KOPT-K1 (cell line): ENCODE data around the gene DHRS7B.
"Not testable (repeated sequence)": the region's sequence is repeated elsewhere in the genome, so short reads cannot be mapped to it uniquely, and the experiment has no call there.

Experiments used
- H3K27ac ChIP-seq: fragments of 200-600 bp; sonication (generic); 2 replicates; pipeline ENCODE4 v1.5.1; 2016; ENCODE audit warnings: antibody characterized with exemption, mild to moderate bottlenecking, low read depth, low read length; ENCODE audit not compliant: poor library complexity, severe bottlenecking
- H3K36me3 ChIP-seq: fragments of 200-600 bp; sonication (generic); 2 replicates; pipeline ENCODE4 v1.5.1; 2017; ENCODE audit warnings: antibody characterized with exemption, mild to moderate bottlenecking, low read length, moderate library complexity; ENCODE audit not compliant: insufficient read depth
- H3K9me3 ChIP-seq: fragments of 200-600 bp; sonication (generic); 2 replicates; pipeline ENCODE4 v1.5.1; 2017; ENCODE audit warnings: antibody characterized with exemption, low read length, mild to moderate bottlenecking; ENCODE audit not compliant: insufficient read depth, poor library complexity, severe bottlenecking

Gene DHRS7B, protein sequence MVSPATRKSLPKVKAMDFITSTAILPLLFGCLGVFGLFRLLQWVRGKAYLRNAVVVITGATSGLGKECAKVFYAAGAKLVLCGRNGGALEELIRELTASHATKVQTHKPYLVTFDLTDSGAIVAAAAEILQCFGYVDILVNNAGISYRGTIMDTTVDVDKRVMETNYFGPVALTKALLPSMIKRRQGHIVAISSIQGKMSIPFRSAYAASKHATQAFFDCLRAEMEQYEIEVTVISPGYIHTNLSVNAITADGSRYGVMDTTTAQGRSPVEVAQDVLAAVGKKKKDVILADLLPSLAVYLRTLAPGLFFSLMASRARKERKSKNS

DNA sequence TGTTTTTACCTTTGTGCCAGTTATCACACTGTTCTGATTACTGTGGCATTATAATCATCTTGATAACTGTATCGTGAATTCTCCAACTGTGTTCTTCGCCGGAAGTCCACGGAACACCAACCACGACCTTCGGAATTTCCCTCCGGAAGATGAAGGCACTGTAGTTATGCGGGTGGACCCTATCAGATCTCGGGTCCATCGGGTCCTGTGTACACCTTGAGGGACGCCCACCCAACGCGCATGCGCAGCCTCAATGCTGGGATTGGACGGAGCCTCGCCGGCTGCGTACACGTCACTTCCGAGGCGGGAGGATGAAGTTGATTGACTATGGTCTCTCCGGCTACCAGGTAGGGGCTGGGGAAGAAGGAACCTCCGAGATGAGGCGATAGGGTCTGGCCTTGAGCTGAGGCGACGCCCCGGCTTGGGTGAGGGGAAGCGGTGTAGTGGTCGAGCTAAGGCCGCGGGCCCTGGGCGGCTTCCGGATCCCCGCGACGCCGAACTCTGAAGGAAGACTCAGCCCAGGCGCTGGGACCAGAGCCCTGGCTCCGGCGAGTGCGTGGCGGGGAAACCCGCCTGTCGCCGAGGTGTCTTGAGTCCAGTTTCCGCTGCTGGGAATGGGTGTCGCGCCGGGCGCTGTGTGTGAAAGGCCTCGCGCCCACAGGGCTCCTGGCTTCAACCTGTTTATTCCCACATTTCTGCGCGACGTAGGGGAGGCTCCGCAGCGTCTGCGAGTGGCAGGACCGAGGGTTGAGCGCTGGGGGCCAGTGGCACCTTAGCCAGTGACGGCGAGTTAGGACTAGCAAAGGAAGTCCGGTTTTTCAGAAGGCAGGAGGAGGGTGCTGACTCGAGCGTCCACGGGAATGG lies at the start of gene DHRS7B:
DHRS7B (plus strand) TSS at position 320 of the 864 bp plus-strand sequence; CDS start at position 328, 8 bp downstream.
- H3K27ac ChIP-seq, result peak within 1 kb of the TSS; percentile 74
- H3K9me3 ChIP-seq, result no peaks in the 10 kb centered on the region
- H3K36me3 ChIP-seq, result no peaks in the 10 kb centered on the region

DNA sequence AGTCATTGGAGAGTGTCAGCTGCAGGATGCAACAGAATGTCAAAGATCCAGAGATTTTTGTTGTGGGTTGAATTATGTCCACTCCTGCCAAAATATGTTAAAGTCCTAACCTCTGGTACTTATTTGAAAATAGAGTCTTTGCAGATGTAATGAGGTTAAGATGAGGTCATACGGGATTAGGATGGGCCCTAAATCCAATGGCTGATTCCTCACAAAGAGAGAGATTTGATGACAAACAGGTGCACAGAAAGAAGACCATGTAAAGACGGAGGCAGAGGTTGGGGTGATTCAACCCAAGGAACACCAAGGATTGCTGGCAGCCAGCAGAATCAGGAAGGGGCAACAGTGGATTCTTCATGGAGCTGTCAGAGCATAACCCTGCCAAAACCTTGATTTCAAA lies 49.5 kb upstream of the DHRS7B start:
- Histone ChIP-seq H3K9me3 (no peaks in the 10 kb centered on the region), H3K36me3 (no peaks in the 10 kb centered on the region), H3K27ac (no peak overlapping the region)

DNA sequence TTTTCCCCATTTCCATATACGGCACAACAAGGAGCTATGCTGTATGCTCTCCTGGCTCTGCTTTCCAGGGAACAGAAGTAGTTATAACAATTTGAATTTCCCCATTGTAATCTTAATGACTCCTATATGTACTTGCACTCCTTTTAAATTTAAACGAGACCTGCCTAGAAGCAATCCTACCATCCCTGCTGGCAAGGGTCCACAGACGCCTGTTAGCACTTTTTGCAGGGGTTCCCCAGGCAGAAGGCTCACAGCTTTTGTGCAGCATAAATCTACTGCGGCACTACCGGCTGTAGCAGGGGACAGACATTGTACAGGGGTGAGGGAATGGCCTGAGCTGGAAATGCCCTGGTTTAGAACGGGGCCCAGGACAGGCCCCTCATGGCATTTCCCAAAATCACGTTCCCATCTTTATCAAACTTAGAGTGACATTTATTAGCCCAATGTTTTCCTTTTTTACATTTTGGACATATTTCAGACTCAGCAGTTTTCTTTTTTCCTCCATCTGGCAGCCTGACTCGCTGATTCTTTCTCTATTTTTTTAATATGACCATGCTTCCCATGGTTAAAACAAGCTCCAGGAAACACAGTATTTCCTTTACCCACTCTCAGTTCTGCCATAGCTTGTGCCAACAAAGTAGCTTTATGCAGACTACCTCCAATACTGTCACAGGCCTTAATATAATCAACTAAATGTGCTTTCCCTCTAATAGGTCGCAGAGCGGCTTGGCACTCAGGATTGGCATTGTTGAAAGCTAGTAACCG lies 48.6 kb upstream of the DHRS7B start:
- Histone ChIP-seq H3K9me3 (no peaks in the 10 kb centered on the region), H3K27ac (no peak overlapping the region), H3K36me3 (no peaks in the 10 kb centered on the region)

DNA sequence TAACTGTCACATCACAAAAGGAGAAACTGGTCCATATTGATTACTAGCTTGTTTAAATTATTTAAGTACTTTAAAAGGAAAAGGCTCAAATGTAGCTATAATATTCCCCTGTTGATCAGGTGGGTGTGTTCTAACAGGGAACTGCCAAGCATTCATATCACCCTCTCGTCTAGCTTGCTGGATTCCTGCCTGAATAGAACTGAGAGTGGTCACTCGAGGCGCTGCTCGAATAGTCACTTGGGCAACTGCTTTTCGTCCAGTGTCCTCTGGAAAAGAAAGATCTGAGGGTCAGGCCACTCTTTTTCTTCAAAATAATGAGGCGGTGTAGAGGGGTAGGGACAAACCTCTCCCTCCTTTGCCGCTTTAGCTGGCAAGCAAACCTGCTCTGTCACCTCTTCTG lies 47.6 kb upstream of the DHRS7B start:
- Histone ChIP-seq H3K27ac (no peak overlapping the region), H3K36me3 (no peaks in the 10 kb centered on the region), H3K9me3 (no peaks in the 10 kb centered on the region)

DNA sequence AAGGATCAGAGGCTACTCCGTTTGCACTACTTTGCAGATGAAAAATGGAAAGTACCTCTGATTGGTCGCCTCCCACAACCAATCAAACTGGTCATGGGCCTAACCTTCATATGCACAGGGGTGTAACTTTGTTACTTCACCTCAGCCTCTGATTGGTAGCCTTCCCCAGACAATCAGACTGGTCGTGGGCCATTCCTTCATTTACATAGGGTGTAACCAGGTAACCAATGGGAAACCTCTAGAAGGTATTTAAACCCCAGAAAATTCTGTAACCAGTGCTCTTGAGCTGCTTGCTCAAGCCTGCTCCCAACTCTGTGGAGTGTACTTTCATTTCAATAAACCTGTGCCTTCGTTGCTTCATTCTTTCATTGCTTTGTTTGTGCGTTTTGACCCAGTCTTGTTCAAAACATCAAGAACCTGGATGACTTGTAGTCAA lies 44.7 kb upstream of the DHRS7B start:
- Histone ChIP-seq H3K36me3 (no peaks in the 10 kb centered on the region), H3K9me3 (peaks cover 4% of the 10 kb centered on the region), H3K27ac (no peak overlapping the region)

DNA sequence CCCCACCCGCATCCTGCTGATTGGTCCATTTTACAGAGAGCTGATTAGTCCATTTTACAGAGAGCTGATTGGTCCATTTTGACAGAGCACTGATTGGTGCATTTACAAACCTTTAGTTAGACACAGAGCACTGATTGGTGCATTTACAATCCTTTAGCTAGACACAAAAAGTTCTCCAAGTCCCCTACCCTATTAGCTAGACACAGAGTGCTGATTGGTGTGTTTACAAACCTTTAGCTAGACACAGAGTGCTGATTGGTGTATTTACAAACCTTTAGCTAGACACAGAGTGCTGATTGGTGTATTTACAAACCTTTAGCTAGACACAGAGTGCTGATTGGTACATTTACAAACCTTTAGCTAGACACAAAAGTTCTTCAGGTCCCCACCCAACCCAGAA lies 41.5 kb upstream of the DHRS7B start:
- not testable (repeated sequence) for H3K36me3 ChIP-seq, H3K27ac ChIP-seq, H3K9me3 ChIP-seq

DNA sequence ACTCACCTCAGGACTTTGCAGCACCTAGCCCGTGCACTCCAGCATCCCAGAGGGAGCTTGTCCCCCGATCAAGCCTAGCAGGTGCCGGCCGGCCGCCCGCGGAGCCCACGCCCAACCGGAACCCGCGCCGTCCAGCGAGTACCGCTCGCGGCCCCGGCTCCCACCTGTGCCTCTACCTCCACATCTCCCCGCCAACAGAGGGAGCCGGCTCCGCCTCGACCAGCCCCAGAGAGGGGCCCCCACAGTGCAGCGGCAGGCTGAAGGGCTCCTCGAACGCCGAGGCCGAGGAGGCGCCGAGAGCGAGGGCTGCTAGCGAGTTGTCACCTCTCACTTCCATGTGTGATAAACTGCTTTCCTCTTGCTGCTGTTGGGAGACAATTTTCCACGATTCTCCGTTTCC lies 41.1 kb upstream of the DHRS7B start:
- H3K9me3 ChIP-seq, result peaks cover 4% of the 10 kb centered on the region
- no peaks in the 10 kb centered on the region for H3K36me3 ChIP-seq
- no peak overlapping the region for H3K27ac ChIP-seq

DNA sequence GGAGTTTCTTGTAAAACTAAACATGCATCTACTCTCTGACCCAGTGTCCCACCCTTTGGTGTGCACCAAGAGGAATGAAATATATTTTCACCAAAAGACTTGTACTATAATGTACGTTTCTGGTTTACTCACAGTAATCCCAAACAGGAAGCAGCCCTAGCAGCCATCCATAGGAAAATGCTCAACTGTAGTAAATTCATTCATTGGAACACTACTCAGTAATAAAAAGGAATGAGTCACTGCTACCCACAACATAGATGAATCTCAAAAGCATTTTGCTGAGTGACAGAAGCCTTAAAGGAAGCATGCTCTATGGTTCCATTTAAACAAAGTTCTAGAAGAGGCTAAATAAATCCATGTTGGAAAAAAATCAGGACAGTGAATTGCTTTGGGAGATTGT lies 37.6 kb upstream of the DHRS7B start:
- H3K36me3 ChIP-seq, result no peaks in the 10 kb centered on the region
- no peak overlapping the region for H3K27ac ChIP-seq
- peaks cover 4% of the 10 kb centered on the region for H3K9me3 ChIP-seq

DNA sequence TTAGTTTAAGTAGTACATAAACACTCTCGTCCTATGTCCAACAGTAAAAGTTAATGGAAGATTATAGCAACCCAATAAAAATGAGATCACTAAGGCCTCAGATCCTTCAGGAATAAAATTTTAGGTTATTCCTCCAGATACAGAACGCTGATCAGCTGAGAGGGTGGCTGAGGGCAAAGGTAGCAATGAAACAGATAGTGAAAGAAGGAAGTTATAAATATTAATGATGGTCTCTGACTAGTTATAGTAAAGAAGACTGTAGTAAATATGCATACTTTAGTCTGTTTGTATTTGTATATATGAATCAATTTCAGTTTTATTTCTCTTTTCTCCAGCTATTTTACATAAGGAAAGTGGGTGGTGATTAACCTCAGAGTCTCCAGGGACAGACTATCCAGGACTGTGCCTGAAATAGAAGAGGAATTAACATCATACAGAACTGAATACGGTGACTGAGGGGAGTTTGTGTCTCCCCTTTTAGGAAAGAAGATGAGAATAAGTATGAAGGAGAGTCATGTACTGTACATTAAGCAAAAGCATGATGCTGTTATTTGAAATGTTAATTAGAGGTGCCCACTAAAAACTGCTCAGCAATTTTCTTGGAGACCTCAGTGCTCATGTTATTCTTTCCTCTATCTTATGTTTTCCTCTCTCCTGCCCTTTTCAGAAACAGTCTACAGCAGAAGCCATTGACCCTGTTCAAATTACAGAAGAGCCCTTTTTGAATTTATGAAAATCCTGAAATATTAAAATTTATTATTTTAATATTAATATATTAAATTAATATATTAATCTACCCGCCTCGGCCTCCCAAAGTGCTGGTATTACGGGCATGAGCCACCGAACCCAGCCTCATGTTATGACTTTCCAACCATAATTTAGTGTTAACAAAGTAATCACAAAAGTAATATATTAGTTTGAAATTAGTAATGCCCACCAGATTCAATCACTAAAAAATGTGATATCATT lies 36.5 kb upstream of the DHRS7B start:
- Histone ChIP-seq H3K9me3 (no peaks in the 10 kb centered on the region), H3K27ac (no peak overlapping the region), H3K36me3 (no peaks in the 10 kb centered on the region)

DNA sequence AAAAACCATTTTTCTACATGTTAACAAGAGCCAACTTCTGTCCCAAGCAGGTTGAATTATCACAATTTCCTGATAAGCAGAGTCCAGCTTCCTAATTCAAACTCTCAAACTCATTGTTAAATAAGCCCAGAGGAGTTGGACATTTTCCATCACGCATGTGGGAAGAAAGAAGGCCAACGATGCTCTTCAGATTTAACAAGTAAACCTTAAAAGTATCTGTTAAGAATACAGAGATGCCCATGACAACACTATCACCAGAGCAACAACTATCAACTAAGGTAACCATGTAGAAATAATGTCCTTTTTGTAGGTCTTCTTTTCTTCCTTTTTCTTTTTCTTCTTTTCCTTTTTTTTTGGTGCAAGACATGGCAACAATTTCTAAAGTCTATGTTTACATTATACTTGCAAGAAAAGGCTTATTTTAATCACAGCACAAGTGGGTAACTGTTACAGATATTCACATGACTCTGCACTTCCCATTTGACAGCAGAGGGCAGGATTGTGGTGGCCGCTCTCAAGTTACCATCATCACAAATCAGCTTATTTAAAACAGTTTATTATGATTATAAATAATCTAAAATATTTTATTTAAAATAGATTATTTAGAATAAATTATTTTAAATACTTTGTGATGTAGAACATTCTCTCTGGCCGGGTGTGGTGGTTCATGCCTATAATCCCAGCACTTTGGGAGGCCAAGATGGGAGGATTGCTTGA lies 35.7 kb upstream of the DHRS7B start:
- Histone ChIP-seq H3K36me3 (no peaks in the 10 kb centered on the region), H3K9me3 (no peaks in the 10 kb centered on the region), H3K27ac (no peak overlapping the region)

DNA sequence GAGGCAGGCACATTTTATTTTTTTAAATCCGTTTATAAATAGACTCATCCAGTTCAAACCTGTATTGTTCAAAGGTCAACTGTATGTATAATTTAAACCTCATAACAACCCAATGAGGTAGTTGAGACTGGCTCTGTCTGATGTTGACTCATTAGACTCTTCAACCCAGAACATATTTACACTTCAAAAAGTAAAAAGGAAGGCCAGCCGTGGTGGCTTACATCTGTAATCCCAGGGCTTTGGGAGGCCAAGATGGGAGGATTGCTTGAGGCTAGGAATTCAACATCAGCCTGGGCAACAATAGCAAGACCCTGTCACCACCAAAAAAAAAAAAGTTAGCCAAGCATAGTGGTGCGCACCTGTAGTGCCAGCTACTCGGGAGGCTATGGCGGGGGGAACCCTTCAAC lies 32.5 kb upstream of the DHRS7B start:
- Histone ChIP-seq H3K27ac (no peak overlapping the region), H3K36me3 (no peaks in the 10 kb centered on the region), H3K9me3 (no peaks in the 10 kb centered on the region)

DNA sequence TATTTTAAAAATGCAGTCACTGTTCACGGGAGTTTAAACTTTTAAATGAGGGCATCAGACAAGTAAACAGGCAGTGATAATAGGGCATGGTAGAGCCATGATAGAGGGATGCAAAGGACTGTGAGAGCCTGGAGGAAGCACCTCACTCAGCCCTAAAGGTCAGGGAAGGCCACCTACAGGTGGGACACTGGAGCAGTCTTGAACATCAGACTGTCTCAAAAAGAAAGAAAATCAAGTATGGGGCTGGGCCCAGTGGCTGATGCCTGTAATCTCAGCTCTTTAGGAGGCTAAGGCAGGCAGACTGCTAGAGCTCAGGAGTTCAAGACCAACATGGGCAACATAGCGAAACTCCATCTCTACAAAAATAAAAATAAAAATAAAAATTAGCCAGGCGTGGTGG lies 31.0 kb upstream of the DHRS7B start:
- Histone ChIP-seq H3K27ac (no peak overlapping the region), H3K36me3 (no peaks in the 10 kb centered on the region), H3K9me3 (no peaks in the 10 kb centered on the region)

DNA sequence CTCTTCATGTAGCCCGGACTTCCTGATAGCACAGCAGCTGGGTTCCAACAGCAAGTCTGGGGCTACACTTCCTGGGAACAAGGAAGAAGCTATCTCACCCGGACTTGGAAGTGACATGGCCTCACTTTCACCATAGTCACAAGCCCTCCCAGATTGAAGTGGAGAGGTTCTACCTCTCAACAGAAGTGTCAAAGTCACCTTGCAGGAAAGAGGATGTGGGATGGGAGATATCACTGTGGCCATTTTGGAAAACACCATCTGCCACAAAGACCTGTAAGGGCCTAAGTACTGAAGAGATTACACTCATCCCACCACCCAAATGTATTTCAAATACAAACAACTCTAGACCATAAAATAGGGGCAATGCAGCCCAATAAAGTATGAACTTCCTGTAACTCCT lies 29.9 kb upstream of the DHRS7B start:
- Histone ChIP-seq H3K36me3 (no peaks in the 10 kb centered on the region), H3K27ac (no peak overlapping the region), H3K9me3 (no peaks in the 10 kb centered on the region)
